HFFc6 (cell line): Measurements from ENCODE around the gene NSMF. TPM values are rescaled to one million over a fixed set of nuclear protein-coding genes. Genes with fewer than 3 reads are reported as not detected.

Experiments
- DNase-seq: peaks from one replicate; pipeline ENCODE4 v3.0.0-alpha.2; 2018
- H3K27ac Mint-ChIP-seq: 2 replicates; pipeline ENCODE4 v1.8.0; 2020; ENCODE audit warnings: mild to moderate bottlenecking, mixed read lengths
- H3K27me3 Mint-ChIP-seq: 2 replicates; pipeline ENCODE4 v1.8.0; 2021; ENCODE audit warnings: mild to moderate bottlenecking, moderate library complexity, mixed read lengths; ENCODE audit not compliant: insufficient read depth
- H3K36me3 Mint-ChIP-seq: 2 replicates; pipeline ENCODE4 v1.8.0; 2021; ENCODE audit warnings: low read depth, mixed read lengths
- H3K4me1 Mint-ChIP-seq: 2 replicates; pipeline ENCODE4 v1.8.0; 2020; ENCODE audit warnings: low read depth, mixed read lengths
- H3K4me3 Mint-ChIP-seq: 2 replicates; pipeline ENCODE4 v1.8.0; 2020; ENCODE audit warnings: mild to moderate bottlenecking, moderate library complexity, mixed read lengths
- H3K9me3 Mint-ChIP-seq: 2 replicates; pipeline ENCODE4 v1.8.0; 2020; ENCODE audit warnings: mild to moderate bottlenecking, mixed read lengths
- total RNA-seq, 6 experiments: library from RNA; stranded (reverse); fragmentation: NEBNext Ultra II Directional; extraction: Animal tissue kit (Norgen Biotek cat#: 25700); gene quantifications; 2 replicates in 1 of 6; 3 replicates in 5 of 6; pipeline ENCODE4 v1.2.3, GENCODE V29; 2021
- TF ChIP-seq, protein P1 (sequence below): fragments of 200-600 bp; sonication (generic); IDR thresholded peaks from 2 replicates; pipeline ENCODE4 v1.5.0; 2021; ENCODE audit warnings: antibody characterized with exemption, mild to moderate bottlenecking

Gene NSMF
- total RNA-seq, 6 experiments from 2014 or later: 24.3 to 29.9 (median 26.4) TPM

DNA sequence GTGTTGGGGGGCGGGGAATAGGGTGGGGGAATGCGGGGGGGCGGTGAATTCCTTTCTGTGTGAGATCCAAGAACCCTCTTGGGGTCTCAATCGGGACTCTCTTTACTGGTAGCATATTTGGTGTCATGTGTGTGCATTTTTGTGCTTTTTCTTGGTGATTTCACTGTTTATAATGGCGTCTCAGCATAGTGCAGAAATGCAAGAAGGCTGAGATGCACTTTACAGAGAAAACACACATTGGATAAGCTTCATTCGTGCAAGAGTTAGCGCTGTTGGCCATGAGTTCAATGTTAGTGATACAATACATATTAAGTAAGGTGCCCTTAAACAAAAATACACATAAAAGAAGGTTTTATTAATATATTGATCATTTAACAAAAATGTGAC, 17.2 kb downstream of the NSMF start:
- Mint-ChIP-seq H3K27ac (no peak overlapping the region), H3K4me1 (peaks cover 23% of the 10 kb centered on the region), H3K9me3 (no peaks in the 10 kb centered on the region), H3K36me3 (no peaks in the 10 kb centered on the region), H3K27me3 (peaks cover 4% of the 10 kb centered on the region), H3K4me3 (peak overlapping the region; percentile 65)
- TF ChIP-seq, protein P1, sequence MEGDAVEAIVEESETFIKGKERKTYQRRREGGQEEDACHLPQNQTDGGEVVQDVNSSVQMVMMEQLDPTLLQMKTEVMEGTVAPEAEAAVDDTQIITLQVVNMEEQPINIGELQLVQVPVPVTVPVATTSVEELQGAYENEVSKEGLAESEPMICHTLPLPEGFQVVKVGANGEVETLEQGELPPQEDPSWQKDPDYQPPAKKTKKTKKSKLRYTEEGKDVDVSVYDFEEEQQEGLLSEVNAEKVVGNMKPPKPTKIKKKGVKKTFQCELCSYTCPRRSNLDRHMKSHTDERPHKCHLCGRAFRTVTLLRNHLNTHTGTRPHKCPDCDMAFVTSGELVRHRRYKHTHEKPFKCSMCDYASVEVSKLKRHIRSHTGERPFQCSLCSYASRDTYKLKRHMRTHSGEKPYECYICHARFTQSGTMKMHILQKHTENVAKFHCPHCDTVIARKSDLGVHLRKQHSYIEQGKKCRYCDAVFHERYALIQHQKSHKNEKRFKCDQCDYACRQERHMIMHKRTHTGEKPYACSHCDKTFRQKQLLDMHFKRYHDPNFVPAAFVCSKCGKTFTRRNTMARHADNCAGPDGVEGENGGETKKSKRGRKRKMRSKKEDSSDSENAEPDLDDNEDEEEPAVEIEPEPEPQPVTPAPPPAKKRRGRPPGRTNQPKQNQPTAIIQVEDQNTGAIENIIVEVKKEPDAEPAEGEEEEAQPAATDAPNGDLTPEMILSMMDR: no peak
- DNase-seq: no peak

DNA sequence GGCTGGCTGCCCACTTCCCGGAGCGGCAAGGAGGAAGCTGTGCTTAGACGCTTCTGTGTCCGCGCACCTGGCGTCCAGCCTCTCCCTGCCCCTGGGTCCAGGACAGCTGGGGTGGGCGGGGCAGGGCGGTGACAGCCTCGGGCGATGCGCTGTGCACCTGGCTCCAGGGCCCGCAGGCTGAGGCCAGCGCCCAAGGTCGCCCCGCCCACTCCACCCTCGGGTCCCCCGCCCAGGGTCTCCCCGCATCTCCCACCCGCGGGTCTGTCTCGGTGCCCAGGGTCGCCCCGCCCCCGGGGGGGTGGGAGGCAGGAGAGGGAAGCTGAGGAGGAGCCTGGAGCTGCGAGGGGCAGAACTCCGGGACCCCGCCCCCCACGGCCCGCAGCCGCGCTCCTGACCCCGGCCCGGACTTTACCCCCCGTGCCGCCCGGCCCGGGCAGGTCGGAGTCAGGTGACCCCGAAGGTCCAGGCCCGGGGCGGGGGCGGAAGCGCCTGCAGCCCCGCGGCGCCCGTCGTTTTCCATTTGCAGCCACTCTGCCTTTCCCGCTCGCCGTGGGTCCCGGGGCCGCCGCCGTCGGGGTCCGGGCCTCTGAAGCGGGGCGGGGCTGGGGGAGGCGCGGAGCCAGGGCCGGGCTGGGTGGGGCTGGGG, 17.7 kb downstream of the NSMF start, which contains the start of gene ENTPD8:
TSS of gene ENTPD8 (minus strand) at position 69 of the 646 bp plus-strand sequence. CDS start 3,072 bp downstream, outside the sequence.
- Mint-ChIP-seq H3K4me3 (peak within 1 kb of the TSS; percentile 65), H3K9me3 (no peaks in the 10 kb centered on the region), H3K4me1 (peaks cover 18% of the 10 kb centered on the region), H3K27ac (no peak within 1 kb of the TSS), H3K36me3 (no peaks in the 10 kb centered on the region), H3K27me3 (peaks cover 4% of the 10 kb centered on the region)
- TF ChIP-seq, protein P1: no peak
- DNase-seq: no peak

DNA sequence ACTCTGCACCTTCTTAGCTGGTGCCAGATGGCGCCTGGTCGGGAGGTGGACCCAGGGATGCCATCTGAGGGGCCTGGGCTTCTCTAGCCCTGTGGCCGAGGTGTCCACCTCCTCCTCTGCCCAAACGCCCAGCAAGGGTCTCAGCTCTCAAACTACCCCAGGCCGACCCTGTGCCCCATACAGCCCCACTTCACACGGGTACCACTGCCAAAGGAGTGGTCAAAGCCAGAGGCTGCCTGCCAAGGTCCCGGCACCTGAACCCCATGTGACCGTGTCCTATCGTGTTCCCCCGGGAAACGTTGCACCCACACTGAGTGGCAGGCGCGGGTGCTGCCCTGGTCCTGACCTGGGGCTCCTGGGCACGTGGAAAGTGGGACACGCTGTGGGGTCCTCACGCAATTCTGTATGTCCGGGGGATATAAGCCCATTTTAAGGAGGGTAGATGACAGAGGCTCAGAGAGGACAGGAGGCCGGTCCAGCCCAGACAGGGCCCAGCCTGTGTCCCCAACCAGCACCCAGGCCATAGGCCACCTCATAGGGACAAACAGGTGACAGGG, 19.9 kb downstream of the NSMF start:
- TF ChIP-seq, protein P1: no peak
- H3K27me3 Mint-ChIP-seq: peaks cover 4% of the 10 kb centered on the region
- DNase-seq: no peak
- H3K4me3 Mint-ChIP-seq: no peak overlapping the region
- H3K4me1 Mint-ChIP-seq: peaks cover 6% of the 10 kb centered on the region
- H3K27ac Mint-ChIP-seq: no peak overlapping the region
- H3K36me3 Mint-ChIP-seq: no peaks in the 10 kb centered on the region
- H3K9me3 Mint-ChIP-seq: no peaks in the 10 kb centered on the region

DNA sequence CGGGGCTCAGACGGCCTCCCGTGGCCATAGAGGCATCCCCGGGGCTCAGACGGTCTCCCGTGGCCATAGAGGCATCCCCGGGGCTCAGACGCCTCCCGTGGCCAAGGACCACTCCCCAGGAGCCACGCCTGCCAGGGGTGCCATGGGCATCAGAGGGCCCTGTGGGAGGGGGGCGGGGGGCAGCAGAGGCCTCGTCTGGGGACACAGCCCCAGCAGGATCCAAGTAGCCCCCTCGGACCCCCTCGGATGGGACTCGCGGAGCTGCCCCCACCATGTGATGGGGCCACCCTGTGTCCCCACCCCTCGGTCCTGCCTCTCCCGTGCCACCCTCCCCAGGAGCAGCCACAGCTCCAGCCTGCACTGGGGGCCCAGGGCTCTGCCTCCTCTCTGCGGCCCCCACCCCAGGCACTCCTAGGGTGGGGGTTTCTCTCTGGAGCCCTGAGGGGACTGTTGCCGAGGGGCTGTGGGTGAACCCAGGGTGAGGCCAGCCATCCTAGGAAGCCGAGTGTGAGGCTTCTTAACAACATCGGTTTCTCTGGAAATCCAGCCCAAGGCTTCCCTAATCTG, 20.5 kb downstream of the NSMF start:
- H3K4me3 Mint-ChIP-seq: no peak overlapping the region
- peaks cover 6% of the 10 kb centered on the region for H3K4me1 Mint-ChIP-seq
- H3K27ac Mint-ChIP-seq: no peak overlapping the region
- peaks cover 4% of the 10 kb centered on the region for H3K27me3 Mint-ChIP-seq
- no peaks in the 10 kb centered on the region for H3K36me3 Mint-ChIP-seq
- TF ChIP-seq, protein P1: no peak
- DNase-seq: no peak
- H3K9me3 Mint-ChIP-seq: no peaks in the 10 kb centered on the region

DNA sequence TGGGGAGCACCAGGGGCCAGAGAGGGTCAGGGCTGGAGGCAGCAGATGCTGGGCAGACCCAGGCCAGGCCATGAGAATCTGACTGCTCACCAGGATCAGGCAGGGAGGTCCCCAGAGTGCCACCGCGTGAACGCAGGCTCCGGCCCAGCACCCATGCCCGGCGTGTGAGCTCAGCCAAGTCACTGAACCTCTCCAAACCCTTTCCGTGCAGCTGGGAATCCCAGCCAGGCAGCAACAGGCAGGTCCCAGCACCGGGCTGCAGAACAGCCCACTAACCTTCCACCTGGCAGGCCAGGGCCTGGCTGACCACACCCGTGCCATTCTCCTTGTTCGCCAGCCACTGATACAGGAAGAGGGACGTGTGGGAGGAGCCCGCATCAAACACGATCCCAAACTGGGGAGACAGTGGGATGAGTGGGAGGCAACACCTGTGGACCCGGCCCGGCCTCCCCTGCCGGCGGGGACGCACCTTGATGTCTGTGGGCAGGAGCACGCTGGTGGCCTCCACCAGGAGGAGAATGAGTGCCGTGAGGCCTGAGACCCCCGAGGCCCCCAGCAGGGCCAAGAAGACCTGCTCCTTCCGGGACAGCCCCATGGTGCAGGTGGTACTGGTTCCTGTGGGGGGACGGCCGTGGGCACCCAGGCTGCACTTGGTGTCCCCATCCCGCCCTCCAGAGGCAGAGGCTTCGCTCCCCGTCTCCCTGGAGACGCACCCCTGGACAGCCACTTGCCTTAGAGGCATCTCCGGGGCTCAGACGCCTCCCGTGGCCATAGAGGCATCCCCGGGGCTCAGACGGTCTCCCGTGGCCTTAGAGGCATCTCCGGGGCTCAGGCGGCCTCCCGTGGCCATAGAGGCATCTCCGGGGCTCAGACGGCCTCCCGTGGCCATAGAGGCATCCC, 21.2 kb downstream of the NSMF start:
- H3K4me1 Mint-ChIP-seq: peaks cover 6% of the 10 kb centered on the region
- no peaks in the 10 kb centered on the region for H3K36me3 Mint-ChIP-seq
- H3K9me3 Mint-ChIP-seq: no peaks in the 10 kb centered on the region
- H3K4me3 Mint-ChIP-seq: no peak overlapping the region
- DNase-seq: no peak
- TF ChIP-seq, protein P1: no peak
- no peak overlapping the region for H3K27ac Mint-ChIP-seq
- peaks cover 4% of the 10 kb centered on the region for H3K27me3 Mint-ChIP-seq
